ENCODE results near the gene CCDC179. TPM values are rescaled to one million over a fixed set of nuclear protein-coding genes. Genes with fewer than 3 reads are reported as not detected.
A peak's percentile ranks its signal among the peaks of the same experiment; 100 is the strongest.

The CCDC179 gene
- total RNA-seq, 2 donors from 2014 or later = not detected

DNA sequence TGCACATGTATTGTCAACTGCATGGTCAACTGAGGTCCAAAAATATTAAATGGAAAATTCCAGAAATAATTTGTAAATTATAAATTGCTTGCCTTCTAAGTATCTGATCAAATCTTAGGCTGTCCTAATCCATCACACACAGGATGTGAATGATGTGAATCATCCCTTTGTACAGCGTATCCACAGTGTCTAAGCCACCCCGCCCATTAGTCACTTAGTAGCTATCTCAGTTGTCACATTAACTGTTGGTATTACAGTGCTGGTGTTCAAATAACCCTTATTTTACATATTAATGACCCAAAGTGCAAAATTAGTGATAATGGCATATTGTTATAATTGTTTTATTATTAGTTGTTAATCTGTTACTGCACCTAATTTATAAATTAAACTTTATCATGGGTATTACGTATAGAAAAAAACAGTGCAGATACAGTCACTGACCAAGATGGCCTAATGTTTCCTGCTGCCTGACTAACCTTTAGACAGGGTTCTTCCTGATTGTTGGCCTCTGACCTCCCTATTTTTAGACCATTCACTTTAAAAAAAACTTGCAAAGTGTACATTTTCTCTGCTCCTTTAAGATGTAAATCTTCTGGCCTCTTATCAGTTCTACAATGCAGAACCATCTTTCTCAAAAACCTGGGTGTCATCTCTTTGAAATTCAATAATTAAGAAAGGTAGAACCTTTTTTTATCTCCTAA, 27.8 kb downstream of the CCDC179 start:
- no peaks in the 10 kb centered on the region for H3K4me1 ChIP-seq (replicated peaks)
- TF ChIP-seq, protein P1, sequence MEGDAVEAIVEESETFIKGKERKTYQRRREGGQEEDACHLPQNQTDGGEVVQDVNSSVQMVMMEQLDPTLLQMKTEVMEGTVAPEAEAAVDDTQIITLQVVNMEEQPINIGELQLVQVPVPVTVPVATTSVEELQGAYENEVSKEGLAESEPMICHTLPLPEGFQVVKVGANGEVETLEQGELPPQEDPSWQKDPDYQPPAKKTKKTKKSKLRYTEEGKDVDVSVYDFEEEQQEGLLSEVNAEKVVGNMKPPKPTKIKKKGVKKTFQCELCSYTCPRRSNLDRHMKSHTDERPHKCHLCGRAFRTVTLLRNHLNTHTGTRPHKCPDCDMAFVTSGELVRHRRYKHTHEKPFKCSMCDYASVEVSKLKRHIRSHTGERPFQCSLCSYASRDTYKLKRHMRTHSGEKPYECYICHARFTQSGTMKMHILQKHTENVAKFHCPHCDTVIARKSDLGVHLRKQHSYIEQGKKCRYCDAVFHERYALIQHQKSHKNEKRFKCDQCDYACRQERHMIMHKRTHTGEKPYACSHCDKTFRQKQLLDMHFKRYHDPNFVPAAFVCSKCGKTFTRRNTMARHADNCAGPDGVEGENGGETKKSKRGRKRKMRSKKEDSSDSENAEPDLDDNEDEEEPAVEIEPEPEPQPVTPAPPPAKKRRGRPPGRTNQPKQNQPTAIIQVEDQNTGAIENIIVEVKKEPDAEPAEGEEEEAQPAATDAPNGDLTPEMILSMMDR (IDR thresholded peaks at IDR 0.05) = no peak
- TF ChIP-seq POLR2AphosphoS5 (IDR thresholded peaks at IDR 0.05) (no peak), POLR2A (IDR thresholded peaks at IDR 0.05) (no peak)
- WGBS = 84% methylated on average over 3 of the region's 3 CpGs
- intact Hi-C loops (cut with DNase I) = no loop called here
- H3K36me3 ChIP-seq = no peaks in the 10 kb centered on the region
- no peak for DNase-seq (ENCODE audit: low spot score)
- no peaks in the 10 kb centered on the region for H3K27me3 ChIP-seq (replicated peaks; ENCODE audit: insufficient read depth)
- H3K27ac ChIP-seq = no peak overlapping the region
- H3K9me3 ChIP-seq = no peaks in the 10 kb centered on the region
- H3K4me3 ChIP-seq = no peak overlapping the region

DNA sequence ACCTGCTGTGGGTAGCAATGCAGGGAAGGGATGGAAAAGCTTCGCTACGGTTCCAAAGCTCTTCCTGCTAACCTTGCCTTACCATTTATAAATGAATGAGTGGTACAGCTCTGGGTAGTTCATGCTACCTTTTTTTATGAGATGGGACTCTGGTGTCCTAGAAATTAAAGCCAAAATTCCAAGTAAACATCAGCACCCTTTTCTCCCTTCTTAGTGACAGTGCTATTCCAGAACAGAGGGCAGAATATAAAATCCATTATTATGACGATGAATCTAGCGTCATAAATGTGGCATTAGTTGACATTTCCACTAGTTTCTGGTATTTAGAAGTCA, 30.2 kb downstream of the CCDC179 start:
- no peaks in the 10 kb centered on the region for H3K9me3 ChIP-seq
- H3K27me3 ChIP-seq (replicated peaks; ENCODE audit: insufficient read depth) = no peaks in the 10 kb centered on the region
- no peaks in the 10 kb centered on the region for H3K36me3 ChIP-seq
- intact Hi-C loops (cut with DNase I) = no loop called here
- no peak overlapping the region for H3K27ac ChIP-seq
- H3K4me1 ChIP-seq (replicated peaks) = no peaks in the 10 kb centered on the region
- 13% methylated on average over 4 of the region's 4 CpGs for WGBS
- TF ChIP-seq POLR2AphosphoS5 (IDR thresholded peaks at IDR 0.05) (no peak), POLR2A (IDR thresholded peaks at IDR 0.05) (no peak)
- TF ChIP-seq, protein P1 (IDR thresholded peaks at IDR 0.05) = no peak
- no peak for DNase-seq (ENCODE audit: low spot score)
- H3K4me3 ChIP-seq = peak overlapping the region; percentile 81 to 88

DNA sequence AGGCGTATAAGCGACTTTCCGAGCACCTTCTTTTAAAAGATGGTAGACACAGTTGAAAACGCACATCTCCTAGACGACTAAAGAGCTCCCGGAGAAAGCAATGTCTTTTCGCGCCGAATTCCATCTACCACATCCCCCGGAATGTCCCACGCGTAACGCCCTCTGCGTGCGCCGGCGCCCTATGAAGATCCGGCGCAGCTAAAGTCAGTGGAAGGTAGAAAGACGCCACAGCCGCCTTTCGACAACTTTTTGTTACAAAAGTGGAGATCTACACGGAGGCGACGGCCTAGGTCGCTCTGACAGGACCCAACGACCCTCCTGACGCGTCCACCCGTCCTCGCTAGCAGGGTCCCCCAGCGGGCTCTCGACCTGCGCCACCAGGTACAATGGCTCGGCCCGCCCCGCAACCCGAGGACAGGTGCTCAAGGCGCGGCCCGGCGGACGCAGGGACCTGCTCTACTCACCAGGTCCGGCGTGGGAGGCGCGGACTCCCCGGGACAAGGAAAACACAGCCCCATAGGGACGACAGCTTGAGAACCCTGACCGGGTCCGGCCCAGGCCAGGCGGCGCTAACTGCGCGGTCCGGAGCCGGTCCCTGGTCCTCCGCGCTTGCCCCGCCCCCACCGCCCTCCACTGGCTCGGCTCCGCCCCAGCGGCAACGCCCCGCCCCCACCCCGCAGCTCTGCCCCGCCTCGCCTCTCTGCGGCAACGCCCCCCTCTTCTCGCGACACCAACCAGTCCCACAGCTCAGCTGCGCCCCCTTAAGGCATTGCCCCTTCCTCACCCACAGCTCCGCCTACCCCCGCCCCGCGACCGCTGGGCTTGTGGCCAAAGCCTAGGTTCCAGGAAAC, 30.8 kb downstream of the CCDC179 start, which contains the start of gene SVIP:
SVIP (minus strand) TSS at position 571 of the 851 bp plus-strand sequence; CDS start at position 518, 53 bp downstream.
- Histone ChIP-seq H3K27me3 (replicated peaks; ENCODE audit: insufficient read depth) (no peaks in the 10 kb centered on the region), H3K4me1 (replicated peaks) (no peaks in the 10 kb centered on the region), H3K4me3 (peak within 1 kb of the TSS; percentile 81 to 88), H3K36me3 (no peaks in the 10 kb centered on the region), H3K27ac (peak within 1 kb of the TSS; percentile 91 to 93), H3K9me3 (no peaks in the 10 kb centered on the region)
- DNase-seq (ENCODE audit: low spot score) = peak; percentile 96
- peak; percentile 73 for TF ChIP-seq POLR2AphosphoS5 (IDR thresholded peaks at IDR 0.05)
- TF ChIP-seq POLR2A (IDR thresholded peaks at IDR 0.05) = peak; percentile 77
- TF ChIP-seq, protein P1 (IDR thresholded peaks at IDR 0.05) = peak; percentile 28 to 74 (median 69)
- intact Hi-C loops (cut with DNase I) = no loop called here
- WGBS = under 1% methylated on average over 71 of the region's 79 CpGs

DNA sequence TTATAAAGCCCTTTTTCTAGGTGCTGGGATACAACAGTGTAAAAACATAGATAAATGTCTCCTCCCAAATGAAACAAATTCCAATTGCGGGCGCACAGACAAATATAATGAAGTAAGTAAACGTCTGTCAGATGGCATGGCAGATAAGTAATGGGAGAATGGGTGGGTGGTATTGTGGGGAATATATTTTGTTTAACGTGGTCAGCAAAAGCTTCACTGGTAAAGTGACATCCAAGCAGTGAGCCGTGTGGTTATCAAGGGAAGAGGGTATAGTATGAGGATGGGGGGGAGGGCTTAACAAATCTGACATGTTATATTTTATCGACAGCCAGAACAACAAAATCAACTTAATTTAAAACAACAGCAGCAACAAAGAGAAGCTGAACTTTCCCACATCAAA, 31.9 kb downstream of the CCDC179 start:
- Histone ChIP-seq H3K4me3 (peak overlapping the region in 1 of 2 donors; percentile 81), H3K4me1 (replicated peaks) (no peaks in the 10 kb centered on the region), H3K9me3 (no peaks in the 10 kb centered on the region), H3K27me3 (replicated peaks; ENCODE audit: insufficient read depth) (no peaks in the 10 kb centered on the region), H3K36me3 (no peaks in the 10 kb centered on the region), H3K27ac (no peak overlapping the region)
- TF ChIP-seq POLR2AphosphoS5 (IDR thresholded peaks at IDR 0.05) (no peak), POLR2A (IDR thresholded peaks at IDR 0.05) (no peak)
- TF ChIP-seq, protein P1 (IDR thresholded peaks at IDR 0.05) = no peak
- no peak for DNase-seq (ENCODE audit: low spot score)
- intact Hi-C loops (cut with DNase I) = no loop called here
- 44% methylated on average over 6 of the region's 6 CpGs for WGBS
